ENCODE measurements around the gene CDK18. TPM values are rescaled to one million over a fixed set of nuclear protein-coding genes. Genes with fewer than 3 reads are reported as not detected.

Gene CDK18
- total RNA-seq, 1 experiment from 2014 or later, result 27.6 TPM

- DNase-seq (ENCODE audit: low spot score), result no peak
Measured at GRCh38 chr1:205569411-205570172, 65.1 kb downstream of the CDK18 start.

DNA sequence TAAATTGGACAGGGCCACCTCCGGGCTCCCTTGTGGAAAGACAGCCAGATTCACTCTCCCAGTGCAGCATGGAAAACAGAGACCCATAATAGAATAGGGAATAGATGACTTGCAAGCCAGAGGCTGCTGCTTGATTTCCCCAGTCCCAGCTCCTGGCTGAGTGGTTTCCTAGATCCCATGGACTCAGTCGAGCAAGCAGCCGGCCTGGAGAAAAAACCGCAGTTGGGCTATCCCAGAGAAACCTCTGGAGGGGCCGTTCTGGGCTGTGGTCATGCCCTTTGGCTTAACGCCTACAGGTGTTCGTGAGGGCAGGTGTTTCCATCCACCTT lies 65.7 kb downstream of the CDK18 start:
- DNase-seq (ENCODE audit: low spot score), result no peak

DNA sequence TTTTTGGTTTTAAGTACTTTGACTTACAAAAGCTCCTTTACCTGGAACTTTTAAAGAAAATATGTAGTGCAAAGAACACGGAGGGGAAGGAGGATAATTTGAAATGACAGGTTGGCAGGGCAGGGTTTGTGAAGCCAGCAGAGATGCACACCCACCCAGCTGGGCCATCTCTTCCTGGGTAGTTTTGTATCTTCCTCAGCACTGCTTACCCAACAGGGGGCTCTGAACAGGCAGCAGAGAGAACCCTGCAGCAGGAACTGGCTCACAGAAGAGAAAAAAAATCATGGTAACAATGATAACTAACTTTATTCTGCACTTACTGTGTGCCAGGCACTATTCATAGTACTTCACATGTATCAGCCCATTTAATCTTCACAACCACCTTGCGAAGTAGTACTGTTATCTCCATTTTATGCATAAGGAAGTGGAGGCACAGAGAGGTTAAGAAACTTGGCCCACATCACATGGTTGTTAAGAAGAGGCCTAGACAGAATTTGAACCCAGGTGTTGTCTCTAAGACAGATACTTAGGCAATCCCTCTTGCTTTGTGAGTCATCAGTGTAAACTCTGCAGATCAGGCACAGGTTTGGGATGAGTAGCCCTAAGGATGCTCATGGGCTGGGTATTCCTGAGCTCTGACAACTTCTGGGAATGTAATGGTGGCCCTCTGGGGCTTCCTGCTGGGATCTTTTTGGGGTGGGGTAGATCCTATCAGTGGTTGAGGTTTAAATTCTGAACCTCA lies 66.5 kb downstream of the CDK18 start:
- DNase-seq (ENCODE audit: low spot score), result no peak

GRCh38 chr1:205571747-205572146 lies 67.3 kb downstream of the CDK18 start:
- DNase-seq (ENCODE audit: low spot score), result no peak

GRCh38 chr1:205572421-205572820 lies 68.0 kb downstream of the CDK18 start:
- no peak for DNase-seq (ENCODE audit: low spot score)

- peak; percentile 33 for DNase-seq (ENCODE audit: low spot score)
Measured at GRCh38 chr1:205575294-205575885, 70.9 kb downstream of the CDK18 start.

- no peak for DNase-seq (ENCODE audit: low spot score)
Measured at GRCh38 chr1:205576011-205576410, 71.5 kb downstream of the CDK18 start.

GRCh38 chr1:205576805-205577761 lies 72.6 kb downstream of the CDK18 start:
- no peak for DNase-seq (ENCODE audit: low spot score)

GRCh38 chr1:205577874-205578658 lies 73.6 kb downstream of the CDK18 start:
- DNase-seq (ENCODE audit: low spot score), result no peak

GRCh38 chr1:205578780-205579571 lies 74.5 kb downstream of the CDK18 start:
- DNase-seq (ENCODE audit: low spot score), result peak; percentile 79

DNA sequence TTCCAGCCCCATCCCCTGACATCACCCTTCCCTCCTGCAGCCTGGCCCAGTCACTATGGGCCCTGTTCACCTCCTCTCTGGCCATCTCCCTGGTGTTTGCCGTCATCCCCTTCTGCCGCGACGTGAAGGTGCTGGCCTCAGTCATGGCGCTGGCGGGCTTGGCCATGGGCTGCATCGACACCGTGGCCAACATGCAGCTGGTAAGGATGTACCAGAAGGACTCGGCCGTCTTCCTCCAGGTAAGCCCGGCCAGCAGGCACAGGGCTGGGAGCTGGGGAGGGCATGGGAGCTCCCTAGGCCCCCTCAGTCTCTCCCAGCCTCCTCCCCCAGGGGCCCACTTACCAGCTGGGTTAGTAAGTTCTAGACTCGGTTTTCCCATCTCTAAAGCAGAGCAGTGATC lies 75.2 kb downstream of the CDK18 start:
- DNase-seq (ENCODE audit: low spot score), result no peak

GRCh38 chr1:205580140-205580922 lies 75.9 kb downstream of the CDK18 start:
- DNase-seq (ENCODE audit: low spot score), result no peak

- no peak for DNase-seq (ENCODE audit: low spot score)
Measured at GRCh38 chr1:205580923-205581180, 76.4 kb downstream of the CDK18 start.

- DNase-seq (ENCODE audit: low spot score), result no peak
Measured at GRCh38 chr1:205581321-205581980, 77.0 kb downstream of the CDK18 start.

DNA sequence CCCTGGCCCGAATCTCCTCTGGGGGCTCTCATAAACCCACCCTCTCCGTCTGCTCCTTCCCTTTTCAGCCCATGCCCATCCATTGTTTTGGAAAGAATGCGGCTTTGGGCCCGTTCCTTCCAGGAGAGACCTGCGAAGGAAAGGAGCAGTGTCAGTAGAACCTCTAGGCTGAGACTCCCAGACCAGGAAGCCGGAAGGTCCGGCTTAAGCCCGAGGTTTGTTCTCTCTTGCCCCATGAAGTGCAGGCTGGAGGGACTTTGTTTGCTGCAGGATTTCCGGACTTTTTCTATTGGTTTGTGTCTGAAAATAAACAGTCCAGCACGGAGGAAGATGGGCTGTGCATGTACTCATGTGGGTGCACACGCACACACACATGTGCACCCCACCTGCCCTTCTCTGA lies 77.6 kb downstream of the CDK18 start:
- peak; percentile 33 for DNase-seq (ENCODE audit: low spot score)
